Pons (tissue), 1 donor: ENCODE data around the gene PLB1.
A peak's percentile ranks its signal among the peaks of the same experiment; 100 is the strongest.

Source experiments
- DNase-seq: peaks from one replicate; pipeline ENCODE4 v3.0.0-alpha.2; 2016; ENCODE audit warnings: low spot score

Gene PLB1

DNA sequence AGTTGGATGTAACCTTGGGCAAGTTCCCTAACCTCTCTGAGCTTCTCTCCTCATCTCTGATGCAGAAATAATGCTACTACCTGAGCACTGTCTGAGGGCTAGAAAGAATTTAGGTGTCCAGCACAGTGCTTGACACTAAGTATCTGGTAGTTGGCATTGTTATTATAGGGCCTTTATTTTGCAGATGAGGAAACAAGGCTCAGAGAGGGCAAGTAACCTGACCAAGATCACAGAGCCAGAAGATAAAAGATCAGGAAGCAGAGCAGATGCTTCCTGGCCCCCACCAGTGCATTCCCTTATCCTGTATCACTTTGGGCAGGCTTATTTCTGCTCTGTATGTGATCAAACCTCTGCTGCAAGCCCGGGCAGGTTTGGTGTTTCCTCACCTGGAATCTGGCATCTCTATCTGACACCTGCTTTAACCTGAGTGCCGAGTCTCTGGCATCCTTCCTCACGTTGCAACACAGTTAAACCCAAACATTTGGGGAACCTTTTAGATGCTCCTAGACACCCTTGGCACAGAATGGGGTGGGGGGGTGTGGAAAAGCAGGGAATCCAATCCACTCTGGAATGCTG, 69.9 kb downstream of the PLB1 start:
- no peak for DNase-seq

DNA sequence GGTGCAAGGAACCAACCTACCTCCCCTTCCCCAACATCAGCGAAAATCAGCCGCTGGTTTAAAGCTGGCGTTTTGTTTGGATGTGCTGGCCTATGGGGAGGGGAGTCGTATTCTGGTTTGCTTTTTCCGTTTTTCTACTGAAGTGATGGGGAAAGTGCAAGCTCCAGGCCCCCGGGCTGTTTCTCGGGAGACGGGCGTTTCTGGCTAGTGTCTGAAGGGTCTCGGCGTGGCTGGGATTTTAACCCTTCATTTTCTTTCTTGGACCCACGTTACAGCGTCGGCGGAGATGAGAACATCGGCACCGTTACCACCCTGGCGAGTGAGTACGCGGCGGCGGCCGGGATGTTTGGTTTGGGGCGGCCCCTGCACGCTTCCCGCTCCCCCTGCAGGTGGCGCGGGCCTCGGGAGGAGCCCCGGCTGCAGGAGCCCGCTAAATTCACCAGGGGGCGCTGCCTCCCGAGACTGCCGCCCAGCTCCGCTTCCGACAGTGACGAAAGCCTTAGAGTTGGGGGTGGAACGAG, 70.7 kb downstream of the PLB1 start:
- peak; percentile 73 for DNase-seq

DNA sequence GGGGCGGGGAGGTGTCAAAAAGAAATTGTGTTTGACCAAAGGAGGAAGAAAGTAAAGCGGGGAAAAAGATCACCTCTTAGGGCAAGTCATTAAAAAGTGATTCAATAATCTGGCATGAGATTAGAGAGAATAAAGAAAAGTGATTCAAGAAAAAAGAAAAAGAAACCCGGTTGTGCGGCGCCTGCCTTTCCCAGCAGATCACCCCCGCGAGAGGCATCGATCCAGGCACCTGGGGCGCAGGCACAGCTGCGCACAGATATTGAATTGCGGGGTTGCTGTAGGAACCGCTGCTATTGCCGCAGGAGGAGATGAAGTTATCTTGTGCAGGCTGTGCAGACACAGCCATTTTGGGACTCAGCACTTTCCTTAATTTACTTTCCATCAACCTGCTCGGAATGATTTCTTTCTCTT, 71.2 kb downstream of the PLB1 start:
- DNase-seq = no peak

DNA sequence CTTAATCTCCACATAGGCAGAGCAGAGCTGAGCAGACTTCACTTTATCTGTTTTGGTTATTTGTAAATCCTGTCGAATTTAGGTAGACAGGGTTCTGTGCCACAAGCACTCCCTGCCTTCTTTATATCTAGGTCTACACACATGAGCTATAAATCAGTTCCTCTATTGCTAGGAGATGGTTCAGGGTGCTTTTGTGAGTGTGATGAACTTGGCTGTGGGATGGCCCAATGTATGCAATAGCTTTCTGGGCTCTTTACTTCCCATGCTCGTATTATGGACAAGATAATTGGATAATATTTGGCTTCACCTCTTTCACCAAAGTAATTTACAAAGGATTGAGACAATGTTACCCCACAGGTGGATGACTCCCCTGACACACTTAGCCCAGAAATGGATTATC, 72.2 kb downstream of the PLB1 start:
- DNase-seq = no peak

DNA sequence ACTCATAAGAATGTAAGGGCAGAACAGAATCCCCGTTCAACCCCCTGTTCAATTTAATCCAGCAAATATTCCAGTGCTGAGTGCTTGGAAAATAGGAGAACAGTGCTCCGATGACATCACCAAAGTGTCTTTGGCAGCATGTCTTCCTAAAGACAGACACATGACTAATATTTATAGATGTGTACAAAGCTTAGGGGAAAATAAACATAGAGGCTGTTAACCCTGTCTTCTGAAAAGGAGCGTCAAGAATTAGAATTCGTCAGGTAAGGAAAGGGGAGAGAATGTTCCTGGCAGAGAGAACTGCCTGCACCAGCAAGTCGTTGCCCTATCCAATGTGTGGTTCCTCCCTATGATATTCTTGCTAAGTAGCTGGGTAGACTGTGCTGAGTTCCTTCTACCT, 72.7 kb downstream of the PLB1 start:
- no peak for DNase-seq

DNA sequence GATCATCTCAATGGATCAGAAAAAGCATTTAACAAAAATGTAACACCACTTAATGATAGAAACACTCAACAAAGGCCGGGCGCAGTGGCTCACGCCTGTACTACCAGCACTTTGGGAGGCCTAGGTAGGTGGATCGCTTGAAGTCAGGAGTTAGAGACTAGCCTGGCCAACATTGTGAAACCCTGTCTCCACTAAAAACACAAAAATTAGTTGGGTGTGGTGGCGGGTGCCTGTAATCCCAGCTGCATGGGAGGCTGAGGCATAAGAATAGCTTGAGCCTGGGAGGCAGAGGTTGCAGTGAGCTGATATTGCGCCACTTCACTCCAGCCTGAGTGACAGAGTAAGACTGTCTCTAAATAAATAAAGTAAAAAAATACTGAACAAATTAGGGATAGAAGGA, 74.6 kb downstream of the PLB1 start:
- DNase-seq = no peak

DNA sequence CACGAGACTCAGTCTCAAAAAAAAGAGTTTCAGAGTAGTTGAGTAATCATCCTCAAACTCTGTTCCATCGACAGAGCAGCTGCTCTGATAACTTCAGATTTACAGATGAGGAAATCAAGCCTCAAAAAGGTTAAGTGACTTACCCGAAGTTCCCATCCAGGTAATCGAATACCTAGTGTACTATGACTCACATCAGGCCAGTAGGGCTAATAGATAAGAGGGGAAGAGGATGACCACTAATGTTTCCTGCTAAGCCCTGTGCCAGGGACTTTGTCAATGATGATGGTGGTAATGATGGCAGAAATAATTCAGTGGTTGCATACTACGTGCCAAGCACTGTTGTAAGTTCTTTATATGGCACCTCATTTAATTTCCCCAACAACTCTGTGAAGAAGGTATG, 80.9 kb downstream of the PLB1 start:
- no peak for DNase-seq

DNA sequence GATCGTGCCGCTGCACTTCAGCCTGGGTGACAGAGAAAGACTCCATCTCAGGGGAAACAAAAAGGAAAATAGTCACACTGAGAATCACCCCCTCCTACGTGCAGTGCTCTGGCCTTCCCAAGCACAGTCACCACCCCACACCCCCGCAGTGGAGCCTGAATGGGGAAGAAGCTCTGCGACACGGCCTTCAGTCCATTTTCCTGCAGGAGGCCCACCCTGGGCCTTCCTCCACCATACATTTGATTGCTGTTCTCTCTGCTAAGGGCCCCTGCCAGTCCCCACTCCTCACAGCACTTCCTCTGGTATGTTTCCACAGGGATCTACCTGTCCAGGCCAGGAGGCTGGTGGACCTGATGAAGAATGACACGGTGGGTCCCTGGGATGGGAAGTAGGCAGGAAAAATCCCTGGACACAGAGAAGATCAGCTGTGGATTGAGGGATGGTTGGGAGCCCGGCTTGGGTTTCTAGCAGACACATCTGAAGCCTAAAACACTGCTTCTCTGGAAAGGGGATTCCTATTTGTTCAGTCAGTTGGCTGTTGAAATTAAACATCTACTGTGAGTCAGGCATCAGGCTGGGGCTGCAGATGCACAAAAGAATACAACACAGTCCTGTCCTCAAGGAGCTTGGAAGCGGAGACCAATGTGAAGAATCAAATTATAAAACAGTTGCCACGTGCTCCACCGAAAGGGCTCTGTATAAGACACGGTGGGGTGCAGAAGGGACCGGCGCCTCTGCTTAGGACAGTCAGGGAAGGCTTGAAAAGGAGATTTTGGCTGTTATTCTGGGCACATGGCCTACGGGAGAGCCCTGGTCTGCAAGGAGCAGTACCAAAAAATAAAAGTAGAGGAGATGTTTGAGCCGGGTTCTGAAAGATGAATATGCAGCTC, 82.2 kb downstream of the PLB1 start:
- no peak for DNase-seq

DNA sequence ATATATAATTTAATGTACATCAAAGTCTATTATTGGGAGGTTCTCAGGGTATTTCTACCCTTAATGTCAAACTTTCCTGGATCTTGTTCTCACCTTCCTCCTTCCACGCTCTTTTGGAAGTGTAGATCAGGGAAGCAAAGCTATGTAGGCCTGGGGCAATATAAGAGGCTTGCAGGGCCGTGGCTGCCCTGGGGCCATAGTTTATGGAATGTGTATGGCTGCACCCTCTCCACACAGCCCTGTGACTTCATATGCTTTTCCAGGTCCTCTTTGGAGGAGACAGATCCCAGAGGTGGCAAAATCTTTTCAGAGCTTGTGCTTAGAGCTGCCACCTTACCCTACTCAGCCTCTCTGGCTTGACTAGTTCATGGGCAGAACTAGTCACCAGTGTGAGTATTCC, 82.9 kb downstream of the PLB1 start:
- no peak for DNase-seq

DNA sequence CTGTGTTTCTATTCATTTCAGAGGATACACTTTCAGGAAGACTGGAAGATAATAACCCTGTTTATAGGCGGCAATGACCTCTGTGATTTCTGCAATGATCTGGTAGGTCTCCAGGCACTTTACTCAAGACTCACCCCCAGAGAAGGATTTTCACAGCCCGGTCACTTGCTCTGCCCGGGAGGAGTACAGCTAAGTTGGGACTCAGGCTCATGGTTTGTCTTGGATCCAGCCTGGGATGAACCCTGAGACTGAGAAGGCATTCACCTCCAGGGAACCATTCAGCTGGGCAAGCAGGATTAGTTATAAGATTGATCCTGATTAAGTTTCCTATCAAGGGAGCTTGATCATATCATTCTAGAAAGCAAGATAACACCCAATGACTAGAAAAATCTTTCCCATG, 83.7 kb downstream of the PLB1 start:
- no peak for DNase-seq

DNA sequence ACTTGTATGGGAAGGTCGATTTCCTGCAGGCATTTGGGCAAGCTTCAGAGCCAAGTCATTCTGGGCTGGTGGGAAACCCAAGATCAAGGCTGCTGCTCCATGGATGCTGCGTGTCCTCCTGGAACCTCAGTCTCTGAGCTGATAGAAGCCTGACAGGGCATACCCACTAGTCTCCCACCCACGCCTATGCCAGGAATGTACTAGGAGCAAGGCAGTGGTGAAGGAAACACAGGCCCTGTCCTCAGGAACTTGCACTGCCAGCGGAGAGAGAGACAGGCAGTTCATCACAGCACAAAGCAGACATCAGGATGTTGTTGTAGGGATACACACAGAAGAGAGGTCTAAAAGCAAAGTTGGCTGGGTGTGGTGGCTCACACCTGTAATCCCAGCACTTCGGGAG, 84.2 kb downstream of the PLB1 start:
- no peak for DNase-seq

DNA sequence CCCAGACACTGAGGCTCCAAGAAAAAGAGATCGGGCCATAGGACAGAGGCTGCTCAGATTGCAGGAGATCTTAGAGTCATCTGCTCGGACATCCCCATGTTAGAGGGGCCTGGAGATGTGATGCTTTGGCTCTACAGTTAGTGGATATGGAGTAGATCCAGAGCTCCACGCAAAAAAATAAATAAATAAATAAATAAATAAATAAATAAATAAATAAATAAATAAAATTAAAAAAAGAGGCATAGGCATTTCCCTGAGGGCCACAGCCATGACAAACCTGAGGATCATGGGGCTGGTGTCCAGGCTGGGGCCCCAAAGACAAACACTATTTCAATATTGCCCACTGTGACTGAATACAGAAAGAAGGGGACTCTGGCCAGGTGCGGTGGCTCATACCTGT, 85.5 kb downstream of the PLB1 start:
- no peak for DNase-seq

DNA sequence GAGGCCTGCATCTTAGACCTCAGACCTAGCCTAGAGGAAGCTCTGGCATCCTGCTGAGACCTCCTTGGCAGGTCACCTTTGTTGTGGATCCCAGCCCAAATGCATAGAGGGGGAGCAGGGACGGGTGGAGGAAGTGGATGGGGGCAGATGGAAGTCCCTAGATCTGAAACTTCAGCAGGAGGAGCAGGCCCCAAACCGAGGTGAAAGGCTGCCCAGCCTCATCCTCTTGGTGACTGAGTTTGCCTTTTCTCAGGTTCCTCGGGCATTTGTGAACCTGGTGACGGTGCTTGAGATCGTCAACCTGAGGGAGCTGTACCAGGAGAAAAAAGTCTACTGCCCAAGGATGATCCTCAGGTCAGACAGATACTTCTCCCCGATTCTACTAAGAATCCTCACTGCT, 86.3 kb downstream of the PLB1 start:
- DNase-seq = no peak

DNA sequence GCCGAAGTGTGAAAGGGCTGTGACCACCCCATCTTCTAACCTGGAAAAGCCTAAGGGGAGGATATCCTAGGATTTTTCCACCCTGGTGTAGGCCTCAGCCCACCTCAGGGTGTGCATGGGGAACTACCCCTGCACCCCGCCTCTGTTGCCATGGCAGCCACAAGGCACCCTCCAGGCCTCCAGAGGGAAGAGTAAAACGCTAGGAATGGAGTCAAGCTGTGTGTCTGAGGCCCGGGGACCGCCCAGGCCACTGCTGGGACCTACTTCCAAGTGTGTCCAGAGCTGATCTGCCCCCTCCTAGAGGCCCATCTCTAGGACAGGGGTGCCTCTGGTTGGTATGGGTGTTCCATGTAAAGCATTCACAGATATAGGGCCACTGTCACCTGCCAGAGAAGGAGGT, 86.7 kb downstream of the PLB1 start:
- DNase-seq = no peak

DNA sequence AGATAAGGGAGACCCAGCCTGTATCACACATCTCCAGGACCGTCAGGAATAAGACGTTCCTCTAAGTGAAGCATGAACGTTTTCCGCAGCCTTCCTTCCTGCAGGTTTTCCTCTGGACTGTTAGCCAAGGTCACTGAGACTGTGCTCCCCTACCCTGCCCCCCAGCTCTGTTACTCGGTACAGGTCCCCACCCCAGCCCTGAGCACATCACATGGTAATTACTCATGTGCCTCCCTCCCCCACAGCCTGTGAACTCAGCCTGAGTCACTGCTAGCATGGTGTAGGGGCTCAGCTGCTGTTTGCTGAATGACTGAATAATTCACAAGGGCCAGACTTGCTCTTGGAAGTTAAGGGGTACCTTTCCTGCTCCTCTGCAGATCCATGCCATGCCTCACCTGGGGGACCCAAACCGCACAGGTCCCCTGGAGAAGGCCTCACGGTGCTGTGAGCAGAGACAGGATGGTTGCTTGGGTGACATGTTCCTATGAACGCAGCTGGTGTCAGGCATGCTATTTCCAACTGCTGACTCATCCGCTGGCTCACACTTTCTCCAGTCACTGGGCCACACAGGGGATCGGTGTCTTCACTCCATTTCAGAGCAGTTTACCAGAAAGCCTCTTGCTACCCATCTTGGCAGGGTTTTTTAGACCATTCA, 88.2 kb downstream of the PLB1 start:
- DNase-seq = no peak

DNA sequence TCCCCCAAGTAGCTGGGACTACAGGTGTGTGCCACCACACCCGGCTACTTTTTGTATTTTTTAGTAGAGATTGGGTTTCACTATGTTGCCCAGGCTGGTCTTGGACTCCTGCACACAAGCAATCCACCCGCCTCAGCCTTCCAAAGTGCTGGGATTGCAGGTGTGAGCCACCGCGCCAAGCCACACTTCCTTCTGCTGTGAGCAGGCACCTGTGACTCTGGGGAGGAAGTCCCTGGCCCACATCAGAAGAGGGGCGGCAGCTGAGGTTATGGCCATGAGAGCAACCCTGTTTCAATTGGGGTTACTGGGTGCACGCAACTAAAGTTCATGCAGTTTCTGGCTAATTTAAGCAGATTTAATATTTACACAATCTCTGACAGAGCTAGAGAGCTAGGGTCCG, 91.0 kb downstream of the PLB1 start:
- no peak for DNase-seq

DNA sequence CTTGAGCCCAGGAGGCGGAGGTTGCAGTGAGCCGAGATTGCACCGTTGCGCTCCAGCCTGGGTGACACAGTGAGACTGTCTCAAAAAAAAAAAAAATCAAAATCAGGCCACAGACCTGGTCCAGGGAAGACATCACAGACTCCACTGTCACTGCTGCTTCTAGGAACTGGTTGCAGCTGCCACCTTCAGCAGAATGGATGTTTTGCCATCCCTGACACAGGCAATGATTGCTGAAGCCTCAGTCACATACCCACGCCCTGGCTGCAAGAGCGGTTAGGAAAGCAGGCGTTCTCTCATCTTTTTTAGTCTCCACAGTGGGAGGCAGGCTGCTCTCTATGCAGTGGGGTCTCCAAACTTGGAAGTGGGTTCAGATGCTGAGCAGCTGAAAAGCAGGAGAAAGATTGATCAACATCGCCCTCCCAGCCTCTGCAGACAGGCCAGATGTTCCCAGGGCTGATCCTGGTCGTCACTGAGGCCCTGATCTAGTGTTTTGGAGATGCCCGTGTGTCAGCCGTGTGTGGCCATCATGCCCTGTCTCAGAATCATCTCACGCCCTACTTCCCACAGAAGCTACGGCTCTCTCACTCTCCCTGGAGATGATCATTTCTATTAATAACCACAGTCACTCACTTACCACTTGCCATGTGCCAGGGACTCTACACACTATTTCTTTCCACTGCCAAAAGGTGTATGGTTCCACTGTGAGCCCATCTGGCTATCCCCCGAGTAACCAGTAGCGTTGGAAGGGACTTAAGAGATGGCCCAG, 91.8 kb downstream of the PLB1 start:
- no peak for DNase-seq

DNA sequence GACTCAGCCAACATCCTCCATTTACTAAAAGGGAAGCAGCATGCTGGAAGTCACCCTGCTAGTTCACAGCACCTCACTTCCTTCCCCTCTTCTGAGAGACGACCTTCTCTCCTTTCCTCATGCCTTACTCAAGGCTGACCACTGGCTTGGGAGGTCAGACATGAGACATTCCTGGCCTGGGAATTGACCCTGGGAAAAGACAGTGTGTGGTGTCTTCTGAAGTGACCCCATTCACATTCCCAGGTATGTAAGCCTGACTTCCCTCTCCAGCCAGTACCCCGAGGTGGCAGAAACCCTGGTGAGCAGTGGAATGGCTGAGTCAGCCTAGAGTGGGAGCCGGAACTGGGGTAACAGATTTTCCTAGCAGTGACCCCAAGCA, 92.4 kb downstream of the PLB1 start:
- DNase-seq = peak; percentile 22

DNA sequence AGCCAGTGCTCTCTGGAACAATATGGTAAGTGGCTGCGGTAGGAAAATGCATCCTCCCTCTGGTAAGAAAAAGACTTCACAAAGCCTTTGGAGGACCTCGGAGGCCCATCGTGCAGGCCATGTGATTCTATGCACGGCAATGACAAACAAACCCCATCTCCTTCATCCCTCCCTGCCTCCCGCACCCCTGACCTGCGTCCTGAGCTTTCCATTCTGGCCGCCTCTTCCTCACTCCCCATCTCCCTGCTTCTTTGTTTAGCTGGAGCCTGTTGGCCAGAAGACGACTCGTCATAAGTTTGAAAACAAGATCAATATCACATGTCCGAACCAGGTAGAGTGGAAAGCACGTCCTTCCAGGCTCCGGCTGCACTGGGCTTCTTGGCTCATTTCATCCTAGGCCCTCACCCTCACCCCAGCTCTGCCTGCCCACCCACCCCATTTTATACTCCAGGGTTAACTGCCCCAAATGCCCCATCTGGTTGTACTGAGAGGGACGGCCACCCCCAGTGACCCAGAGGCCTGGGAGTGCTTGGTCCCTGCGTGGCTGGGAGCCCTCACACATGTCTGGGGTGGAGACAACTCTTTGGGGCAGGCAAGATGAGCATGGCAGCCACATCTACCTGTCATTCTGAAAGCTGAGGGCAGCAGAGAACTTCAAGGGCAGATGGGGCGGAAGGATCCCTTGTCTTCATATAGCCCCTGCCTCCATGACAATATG, 94.0 kb downstream of the PLB1 start:
- DNase-seq = no peak

DNA sequence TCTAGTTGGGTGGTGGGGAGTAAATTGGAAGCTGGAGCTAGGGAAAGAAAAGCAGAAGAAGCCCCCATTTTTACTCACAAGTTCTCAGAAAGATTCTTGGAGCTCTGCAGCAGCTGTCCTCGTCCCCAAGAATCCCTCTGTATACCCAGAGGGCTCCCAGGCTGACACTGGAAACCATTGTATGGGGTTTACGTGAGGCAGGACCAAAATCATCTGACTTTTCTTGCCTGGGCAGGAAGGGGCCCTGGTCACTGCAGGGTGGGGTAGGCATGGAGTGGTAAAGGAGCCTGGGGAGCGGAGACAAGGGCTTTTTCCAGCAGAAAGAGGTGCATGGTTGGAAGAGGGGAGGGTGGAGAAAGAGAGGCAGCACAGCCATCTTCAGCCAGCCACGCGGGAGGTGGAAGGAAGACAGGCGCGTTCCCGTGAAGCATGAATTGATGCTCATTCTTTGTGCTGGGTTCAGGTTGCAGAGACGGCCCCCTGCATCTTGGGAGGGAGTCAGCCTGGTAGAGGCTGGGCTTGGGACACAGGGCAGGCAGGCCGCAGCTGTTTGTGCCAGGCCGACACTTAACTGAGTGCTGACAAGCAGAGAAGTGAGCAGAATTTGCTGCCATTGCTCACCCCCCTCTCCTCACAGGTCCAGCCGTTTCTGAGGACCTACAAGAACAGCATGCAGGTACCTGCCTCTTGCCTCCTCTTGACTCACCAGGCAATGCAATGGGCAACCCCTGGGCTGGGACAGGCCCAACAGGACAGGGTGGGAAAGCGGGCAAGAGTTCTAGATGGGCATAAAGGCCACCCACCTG, 94.8 kb downstream of the PLB1 start:
- DNase-seq = no peak
